ENCODE measurements around the gene PPOX.

The PPOX gene

DNA sequence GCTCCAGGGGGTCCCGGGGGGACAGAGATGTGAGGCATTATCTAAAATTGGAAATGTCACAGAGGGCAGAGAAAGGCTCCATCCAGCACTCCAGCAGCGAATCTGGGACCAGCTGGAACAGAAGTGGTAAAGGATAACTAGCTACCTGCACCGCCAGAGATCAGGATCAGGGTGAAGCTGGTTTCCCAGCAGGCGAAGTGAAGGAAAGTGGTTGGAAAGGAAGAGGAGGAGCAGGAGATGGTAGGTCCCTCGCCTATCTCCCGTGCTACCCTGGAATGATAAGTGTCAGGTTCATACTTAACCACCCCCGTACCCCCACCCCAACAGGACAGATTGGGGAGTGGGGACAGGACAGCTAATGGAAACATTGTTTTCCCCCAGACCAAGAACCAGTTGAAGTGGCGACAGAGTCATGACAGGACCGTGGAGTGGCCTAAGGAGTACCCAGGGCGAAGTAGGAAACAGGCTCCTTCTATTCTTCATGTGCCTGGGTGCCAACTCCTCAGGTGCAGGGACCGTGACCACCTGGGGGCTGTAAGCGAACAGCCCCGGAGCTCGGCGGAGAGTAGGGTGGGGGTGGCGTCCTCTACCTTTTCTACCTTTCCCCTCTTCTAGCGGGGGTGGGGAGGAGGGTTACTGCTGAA, 10.4 kb downstream of the PPOX start:
- DNase-seq (ENCODE audit: low spot score): no peak

DNA sequence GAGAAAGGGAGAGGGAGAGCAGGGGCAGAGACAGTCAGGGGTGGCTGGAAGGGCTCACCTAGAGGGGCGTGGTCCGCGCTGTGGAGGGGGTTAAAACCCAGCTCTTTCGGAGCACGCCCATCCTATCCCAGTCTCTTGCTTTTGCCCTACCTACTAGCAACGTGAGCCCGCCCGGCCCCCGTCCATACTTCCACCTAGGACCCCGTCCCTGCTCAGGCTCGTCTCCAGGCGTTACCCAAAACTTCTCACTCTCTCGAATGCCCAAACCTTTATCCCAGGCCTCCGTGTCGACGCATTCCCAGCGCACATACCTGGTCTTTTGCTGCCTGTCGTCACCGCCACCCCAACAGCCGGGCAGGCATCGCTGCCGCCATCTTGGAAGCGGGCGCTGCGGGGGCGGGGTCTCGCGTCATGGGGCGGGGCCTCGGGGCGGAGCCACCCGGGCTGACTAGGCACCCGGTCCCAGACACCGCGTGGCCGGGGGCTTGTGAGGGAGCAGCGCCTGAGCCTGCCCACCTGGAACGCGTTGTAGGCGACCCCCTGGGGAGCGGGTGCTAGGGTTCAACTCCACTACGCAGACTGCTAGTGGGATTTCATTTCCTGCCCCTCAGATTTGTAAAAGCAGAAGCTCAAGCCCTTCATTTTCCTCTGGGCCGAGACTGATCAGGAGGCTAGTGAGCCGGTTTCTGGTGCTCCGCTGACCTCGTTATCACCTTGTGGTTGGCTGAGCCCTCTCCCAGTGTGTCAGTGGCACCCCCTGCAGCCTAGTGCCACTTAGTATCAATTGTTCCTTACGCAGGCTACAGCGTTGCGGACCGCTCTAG, 11.1 kb downstream of the PPOX start, which contains the start of gene B4GALT3:
B4GALT3 (minus strand) TSS at position 396 of the 824 bp plus-strand sequence. CDS start 1,447 bp downstream, outside the sequence.
- peak; percentile 96 for DNase-seq (ENCODE audit: low spot score)

DNA sequence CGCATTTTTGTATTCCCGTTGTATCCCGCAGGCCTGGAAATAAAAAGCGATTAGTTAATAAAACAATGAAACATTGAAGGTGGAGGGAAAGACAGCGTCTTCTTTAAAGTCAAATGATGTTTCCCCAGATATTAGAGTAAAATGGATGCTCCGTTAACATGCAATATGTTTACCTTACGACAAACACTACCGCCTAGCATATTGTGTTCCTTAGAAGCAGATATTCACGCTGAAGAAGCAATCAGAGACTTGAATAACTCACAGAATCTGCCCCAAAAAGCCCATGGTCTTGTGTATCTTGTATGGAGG, 11.7 kb downstream of the PPOX start:
- no peak for DNase-seq (ENCODE audit: low spot score)

DNA sequence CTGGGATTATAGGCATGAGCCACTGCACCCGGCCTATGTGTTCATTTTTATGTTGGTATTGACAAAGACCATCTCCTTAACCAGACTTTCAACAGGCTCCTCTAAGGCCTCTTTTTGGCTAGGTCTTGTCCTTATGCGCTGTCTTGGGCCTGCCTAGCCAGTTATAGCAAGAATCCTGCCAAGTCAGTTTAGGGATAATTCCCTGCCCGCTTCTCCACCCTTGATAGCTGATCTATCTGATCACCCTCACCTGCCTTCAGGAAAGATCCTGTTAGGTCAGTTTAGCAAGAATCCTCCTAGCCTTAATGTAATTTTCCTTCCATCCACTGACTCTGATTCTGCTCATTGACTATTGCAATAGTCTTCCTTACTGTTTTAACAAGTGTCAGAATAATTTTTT, 13.5 kb downstream of the PPOX start:
- no peak for DNase-seq (ENCODE audit: low spot score)

DNA sequence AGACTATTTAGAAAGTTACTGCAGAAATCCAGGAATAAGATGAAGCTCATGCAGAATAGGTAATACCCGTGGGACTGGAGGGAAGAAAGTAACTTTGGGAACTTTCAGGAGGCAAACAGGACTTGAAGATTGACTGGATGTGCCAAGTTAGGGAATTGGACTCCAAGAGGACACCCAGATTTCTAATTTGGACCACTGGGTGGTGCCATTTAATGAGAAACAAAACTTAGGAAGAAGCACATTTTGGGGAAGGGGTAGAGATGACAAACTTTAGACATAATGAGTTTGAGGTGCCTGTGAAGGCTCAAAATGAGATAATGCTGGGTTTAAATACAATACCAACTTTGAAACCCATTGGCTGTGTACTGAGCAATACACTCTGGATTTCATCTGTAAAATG, 14.4 kb downstream of the PPOX start:
- DNase-seq (ENCODE audit: low spot score): no peak

DNA sequence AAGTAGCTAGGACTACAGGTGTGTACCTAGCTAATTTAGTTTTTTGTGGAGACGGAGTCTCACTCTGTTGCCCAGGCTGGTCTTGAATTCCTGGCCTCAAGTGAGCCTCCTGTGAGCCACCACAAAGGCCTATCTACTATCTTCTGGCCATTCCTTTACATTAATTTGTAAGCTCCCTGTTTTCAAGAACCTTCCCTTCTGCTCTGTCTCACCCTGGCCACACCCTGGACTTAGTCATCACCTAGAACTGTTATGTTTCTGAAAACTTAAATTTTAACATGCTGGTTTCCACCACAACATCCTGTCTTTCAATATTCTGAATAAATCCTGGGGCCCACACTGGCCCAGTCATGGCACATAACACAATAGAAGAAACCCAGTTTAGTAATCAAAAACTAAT, 16.0 kb downstream of the PPOX start:
- peak; percentile 64 for DNase-seq (ENCODE audit: low spot score)

DNA sequence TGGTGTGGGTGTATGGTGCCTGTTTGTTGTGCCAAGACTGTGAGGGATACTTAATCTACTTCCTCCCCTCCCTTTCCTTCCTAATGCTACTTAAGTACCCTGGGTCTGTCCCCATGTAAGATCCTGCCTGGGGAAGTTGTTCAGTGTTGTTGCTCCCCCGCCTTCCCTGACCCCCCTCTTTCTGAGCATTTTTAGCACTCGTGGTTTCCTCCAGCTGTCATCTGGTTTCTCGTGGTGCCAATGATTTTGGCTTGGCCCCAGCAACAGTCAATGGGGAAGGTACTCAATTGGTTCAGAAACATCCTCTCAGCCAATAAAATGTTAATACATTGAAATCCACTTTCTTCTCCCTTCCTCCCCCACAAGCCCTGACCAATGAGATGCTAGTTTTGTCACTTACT, 19.1 kb downstream of the PPOX start:
- peak; percentile 83 for DNase-seq (ENCODE audit: low spot score)

DNA sequence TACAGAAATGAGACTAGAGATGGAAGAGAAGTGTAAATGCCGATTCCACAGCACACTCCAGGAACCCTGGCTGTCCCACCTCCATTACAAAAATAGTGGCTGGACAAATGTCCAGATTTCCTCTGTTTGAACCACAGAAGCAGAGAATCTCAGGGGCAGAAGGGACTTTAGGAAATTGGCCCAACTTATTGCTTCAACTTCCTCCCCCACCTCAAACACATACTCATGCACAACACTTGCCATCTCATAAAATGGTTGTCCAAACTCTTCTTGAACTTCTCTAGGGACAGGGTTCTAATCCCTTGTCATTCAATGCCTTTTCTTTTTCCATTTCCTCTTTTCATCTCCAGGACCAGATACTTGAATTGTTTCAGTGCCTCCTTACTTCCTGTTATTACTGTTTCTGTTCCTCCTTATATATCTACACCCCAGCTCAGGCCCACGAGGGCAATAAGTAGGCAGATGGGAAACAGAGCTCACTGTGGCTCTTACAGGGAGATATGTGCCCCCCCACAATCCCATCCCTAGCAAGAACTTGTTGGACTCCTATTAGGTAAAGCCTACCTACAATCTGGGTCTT, 19.6 kb downstream of the PPOX start:
- DNase-seq (ENCODE audit: low spot score): no peak

DNA sequence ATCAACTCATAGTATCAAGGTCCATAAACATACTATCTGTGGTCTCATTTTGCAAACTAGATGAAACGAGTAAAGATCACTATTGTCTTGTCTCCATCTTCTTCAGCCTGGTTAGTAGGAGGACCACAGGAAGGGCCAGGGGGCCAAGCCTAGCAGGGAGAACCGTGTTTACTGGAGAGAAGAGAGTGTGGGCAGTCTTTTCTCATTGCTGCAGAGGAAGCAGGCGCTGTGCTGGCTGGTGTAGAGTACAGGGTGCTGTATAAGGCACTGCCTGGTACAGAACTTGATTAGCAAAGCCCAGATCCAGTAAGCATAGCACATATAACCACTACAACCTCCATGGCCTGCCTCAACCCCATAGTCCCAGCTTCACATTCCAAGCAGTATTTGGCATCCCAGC, 21.1 kb downstream of the PPOX start:
- DNase-seq (ENCODE audit: low spot score): no peak

DNA sequence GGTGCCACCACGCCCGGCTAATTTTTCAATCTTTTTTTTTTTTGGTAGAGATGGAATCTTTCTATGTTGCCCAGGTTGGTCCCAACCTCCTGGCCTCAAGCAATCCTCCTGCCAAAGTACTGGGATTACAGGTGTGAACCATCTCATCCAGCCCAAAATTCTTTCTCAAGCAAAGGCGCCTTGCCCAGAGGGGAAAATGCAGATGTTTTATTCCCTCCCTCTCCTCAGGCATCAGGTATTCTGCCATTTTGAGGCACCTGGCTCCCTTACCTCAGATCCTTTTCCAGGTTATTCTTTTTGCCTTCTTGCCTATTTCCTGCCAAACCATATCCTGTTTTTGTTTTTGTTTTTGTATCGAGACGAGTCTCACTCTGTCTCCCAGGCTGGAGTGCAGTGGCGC, 22.2 kb downstream of the PPOX start:
- DNase-seq (ENCODE audit: low spot score): no peak

DNA sequence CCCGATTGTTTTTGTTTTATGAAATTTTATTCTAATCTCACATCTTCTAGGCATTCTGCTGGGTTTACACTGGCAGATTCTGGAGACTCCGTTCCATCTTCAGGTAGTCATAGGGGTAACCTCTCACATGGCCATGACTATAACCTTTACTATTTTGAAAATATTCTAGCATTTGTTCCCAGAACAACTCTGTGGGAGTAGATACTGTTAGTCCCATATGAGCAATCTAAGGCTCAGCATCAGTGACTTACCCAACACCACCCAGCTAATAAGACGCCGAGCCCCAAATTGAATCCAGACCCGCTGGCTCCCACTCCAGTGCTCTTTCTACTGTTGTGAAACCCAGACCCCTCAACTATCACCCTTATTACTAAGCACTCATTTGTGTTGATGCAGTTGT, 22.8 kb downstream of the PPOX start:
- no peak for DNase-seq (ENCODE audit: low spot score)

DNA sequence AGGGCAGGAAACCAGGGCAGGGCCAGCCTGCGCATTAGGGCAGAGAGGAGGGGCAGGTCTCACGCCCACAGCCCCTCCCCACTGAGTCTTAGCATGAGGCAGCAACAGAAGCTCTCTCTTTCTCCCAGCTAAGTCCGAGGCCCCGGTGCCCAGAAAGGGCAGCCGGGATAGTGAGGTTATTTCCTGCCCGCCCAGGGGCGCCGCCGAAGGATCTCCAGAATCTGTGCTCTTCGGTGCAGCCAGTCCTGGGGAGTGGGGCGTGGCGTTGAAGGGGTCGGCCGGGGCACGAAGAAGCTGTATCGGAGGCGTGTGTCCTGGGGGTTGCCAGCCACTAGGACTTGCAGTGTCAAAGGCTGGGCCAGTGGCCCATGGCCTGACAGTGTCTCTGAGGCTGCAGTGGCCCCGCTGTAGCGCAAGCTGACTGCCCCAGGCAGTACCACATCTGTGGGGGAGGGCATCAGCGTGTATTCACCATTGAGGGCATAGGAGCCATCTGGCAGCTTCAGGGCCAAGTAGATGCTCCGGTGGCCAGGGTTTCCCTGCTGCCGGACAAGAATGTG, 24.8 kb downstream of the PPOX start:
- DNase-seq (ENCODE audit: low spot score): no peak

DNA sequence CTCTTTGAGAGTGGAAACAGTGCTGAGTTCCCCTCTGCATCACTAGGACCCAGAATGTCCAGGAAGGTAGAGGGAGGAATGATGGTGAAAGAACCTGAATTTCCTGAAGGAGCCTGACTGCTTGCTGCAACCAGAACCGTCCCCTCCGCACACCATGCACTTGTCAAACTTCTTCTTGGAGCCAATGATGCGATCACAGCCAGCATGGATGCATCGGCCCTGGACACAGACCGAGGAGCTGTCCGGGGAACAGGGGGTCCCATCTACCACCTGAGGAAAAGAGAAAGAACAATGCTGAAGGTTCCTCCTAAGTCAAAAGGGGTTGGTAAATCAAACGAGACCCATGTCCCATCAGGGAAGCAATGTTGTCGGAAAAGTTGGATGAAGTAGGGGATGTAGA, 25.7 kb downstream of the PPOX start:
- DNase-seq (ENCODE audit: low spot score): no peak

DNA sequence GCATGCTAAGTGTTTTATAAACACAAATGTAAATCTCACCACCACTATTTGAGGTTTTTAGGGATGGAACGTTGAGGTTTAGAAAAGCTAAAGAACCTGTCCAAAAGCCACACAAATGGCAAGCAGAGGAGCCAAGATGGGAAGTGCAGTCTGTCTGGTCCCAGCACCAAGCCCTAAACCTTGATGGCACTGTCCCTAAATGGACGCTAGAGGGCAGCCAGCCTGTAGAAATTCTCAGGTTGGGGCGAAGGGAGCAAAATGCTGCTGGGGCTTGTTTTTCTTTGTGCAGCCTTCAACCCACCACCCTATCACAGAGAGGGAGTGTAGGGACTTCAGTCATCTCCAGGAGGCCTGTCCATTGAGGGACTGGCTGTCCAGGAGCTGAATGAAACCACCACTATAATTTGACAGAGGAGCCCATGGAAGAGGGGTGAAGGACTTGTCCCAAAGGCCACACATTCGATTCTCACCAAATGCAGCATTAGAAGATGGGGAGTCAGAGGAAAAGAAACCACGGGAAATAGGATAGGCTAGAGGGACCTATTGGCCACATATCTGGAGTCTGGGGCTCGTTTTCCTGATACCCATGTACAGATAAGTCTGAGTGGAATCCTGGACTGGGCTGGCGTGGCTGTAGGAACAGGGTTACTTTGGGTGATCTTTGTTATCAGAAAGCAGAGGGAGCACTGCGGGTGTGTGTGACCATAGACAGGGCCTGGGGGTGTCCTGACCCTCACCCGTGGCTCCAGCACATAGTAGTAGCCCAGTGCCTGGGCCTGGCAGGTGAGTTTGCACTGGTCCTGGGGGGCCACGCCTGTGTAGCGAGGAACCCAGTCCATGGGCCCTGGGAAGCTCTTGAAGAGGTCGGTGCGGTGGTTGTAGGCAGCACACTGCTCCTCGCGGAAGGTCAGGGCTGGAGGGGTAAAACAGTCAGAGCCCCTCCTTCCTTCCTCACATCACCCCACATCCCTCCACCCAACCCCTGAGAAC, 26.5 kb downstream of the PPOX start:
- DNase-seq (ENCODE audit: low spot score): peak; percentile 82

DNA sequence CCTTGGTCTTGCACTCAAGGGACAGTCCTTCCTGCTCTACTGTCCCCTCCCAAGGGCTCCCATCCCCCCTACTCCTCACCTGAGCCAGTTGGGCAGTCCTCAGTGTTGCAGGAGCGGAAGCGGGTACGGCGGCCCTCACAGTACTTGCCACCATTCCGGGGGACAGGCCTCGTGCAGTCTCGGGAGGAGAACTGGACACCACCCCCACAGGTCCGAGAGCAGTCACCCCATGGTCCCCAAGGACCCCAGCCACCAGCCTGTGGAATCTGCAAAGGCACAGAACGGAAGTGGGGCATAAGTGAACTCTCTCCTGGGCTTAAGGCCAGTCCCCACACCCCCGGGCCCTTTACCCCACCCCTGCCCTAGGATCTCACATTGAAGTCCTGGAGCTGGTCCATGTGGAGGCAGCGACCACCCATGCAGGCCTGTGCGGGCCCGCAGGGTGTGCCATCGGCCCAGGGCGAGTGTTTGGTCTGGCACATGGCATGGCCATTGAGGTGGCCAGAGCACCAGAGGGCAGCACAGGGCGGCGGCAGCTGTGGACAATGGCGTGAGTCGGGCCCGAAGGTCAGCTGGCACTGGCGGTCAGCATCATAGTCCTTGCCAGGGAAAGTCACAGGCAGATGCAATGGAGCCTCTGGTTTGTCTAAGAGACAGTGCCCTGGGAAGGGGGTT, 27.5 kb downstream of the PPOX start:
- no peak for DNase-seq (ENCODE audit: low spot score)

DNA sequence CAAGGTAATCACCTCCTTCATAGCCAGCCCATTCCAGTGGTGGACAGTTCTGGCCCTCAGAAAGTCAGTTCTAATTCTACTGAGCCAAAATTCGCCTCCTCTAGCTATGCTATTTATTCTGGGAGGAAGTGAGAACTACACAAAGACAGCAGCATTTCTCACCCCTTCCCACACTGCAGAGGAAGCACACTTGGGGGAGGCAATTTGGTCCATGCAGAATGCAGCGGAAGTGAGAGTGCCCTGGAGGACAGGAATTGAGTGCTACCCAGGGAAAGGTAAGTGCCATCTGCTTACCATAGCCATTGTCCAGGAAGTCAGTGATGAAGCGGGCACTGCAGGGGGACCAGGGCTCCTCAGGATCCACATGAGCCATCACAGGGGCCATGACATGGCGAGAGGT, 28.9 kb downstream of the PPOX start:
- DNase-seq (ENCODE audit: low spot score): no peak

DNA sequence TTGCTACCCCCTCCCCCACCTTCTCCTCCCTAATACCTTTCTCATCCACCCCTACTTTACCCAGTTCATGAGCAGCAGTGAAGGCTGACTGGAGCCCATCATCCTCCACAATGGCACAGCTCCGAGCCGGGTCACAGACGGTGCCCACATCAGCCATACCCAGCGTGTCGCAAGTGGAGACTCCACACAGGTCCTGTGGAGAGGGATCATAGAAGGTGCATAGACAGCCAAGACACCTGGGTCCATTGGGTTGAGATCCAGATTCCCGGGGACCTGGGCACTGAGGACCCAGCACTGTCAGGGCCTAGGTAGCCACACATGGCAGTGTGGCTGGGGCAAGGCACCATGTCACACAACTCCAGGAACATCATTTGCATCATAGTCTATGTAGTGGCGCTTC, 29.9 kb downstream of the PPOX start:
- DNase-seq (ENCODE audit: low spot score): no peak

DNA sequence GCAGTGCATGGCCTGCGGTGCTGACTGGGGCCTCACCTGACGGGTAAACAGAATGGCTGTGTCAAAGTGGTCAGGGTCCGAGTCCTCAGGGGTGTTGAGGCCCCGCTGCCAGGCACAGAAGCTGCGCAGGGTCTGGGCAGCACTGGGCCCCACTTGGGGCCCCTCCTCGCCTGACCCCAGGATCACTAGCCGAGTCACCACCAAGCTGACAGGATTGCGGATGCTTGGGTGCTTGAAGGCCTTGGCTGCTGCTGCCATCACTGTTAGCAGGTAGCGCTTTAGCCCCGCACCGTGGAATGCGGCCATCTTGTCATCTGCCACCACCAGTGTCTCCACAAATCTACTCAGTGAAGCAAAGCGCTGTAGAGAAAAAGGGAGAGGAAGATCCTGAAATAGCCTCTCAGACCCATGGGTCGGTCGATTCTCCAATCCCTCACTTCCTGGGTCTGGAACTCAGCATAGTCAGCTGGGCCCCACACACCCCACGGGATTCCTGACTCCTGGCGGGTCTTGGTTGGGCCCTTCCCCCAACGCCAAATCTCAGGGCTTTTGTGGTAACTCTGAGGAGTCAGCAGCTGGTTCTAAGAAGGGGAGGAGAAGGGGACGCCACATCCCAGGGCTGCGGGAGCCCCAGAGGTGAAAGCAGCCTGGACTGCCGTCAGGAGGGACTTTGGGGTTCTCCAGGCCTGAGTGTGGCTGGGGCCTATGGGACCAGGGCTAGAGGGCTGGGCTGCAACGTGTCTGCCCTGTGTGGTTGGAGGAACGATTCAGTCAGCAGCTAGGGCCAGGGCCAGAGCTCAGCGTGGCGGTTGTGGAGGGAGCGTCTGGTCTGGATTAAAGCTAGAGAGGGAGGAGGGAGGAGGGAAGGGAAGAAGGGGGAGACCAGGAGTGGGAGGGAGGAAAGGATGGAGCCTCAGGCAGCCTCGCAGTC, 30.6 kb downstream of the PPOX start:
- peak; percentile 85 for DNase-seq (ENCODE audit: low spot score)

DNA sequence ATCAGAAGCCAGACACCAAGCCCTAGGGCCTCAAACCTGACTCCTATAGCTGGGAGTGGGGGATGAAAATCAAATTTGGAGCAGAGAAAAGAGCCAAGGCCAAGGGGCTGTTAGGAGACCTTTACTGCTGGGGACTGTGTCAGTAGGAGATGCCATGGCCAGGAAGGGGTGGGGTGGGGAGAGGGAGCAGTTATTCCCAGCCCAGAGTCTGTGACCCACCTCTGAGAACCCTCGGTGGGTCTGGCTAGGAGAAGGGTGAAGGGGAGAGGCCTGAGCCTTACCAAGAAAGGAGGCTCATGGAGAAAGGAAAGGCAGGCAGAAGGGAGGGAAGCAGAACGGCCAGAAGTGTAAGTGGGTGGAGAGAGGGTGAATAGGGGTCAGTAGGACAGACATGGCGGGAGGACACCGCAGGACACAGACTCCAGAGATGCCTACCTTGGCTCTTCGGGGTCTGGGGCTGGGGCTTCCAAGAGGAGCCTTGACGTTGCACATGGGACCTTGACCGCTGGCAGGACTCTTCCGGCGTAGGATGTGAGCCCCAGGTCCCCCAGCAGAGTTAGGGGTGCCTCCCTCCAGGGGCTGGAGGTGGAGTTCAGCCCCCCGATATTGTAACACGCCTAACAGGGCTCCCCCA, 31.5 kb downstream of the PPOX start:
- no peak for DNase-seq (ENCODE audit: low spot score)

Measured in AG08395 (cell line).